ENCODE measurements around the gene INTS11. TPM values are rescaled to one million over a fixed set of nuclear protein-coding genes. Genes with fewer than 3 reads are reported as not detected.

The INTS11 gene
- total and polyA plus RNA-seq, 2 of the 8 experiments (the other 6 are each of a cell fraction or from before 2014, with no cell fraction given) = 113 to 243 TPM

DNA sequence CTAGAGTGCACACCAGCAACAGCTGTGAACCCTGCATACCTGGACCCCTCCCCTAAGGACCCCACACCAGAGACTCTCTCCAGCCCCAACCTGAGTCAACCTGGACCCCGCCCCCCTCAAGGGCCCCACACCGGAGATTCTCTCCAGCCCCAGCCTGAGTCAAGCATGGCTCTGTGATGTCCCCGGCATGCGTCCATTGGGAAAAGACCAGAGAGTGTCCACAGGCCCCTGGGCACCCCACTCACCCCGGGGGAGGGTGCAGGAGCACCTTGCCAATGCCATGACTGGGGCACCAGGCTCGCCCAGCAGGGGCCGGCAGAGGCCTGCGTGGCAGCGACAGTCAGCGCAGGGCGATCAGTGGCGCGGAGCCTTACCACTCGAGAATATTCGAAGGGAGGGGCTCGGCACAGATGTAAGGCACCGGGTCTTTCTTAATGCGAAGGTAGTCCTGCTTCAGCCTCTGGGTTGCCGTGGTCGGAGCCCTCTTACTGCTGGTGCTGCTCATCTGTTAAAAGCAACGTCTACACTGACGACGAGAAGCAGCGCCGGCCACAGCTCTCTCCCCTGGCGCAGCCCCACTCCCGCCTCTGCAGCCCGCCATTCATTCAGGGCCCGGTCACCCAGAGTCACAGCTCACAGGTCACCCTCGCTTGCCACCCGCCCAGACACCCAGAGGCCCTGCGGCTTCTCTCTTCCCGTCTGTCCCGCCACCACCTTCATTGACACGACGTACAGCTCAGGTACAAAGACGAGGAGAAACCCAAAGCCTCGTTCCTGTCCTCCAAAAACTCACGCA lies 56.8 kb downstream of the INTS11 start:
- H3K23me2 ChIP-seq (ENCODE audit: low read depth, low read length) = peaks cover 4% of the 10 kb centered on the region; the same call in 1 of the 2 replicates
- H2AFZ ChIP-seq (ENCODE audit: low read length) = no peak overlapping the region
- H3K9me3 ChIP-seq (ENCODE audit: insufficient read depth in 2 of 2, low read depth in 1 of 2, low read length in 1 of 2) = no peaks in the 10 kb centered on the region
- no peak overlapping the region for H2BK15ac ChIP-seq (ENCODE audit: low read length)
- no peak overlapping the region for H3K4ac ChIP-seq (replicated peaks; ENCODE audit: insufficient read length, low read depth, low read length)
- H3K4me1 ChIP-seq (replicated peaks in 1 of 4; ENCODE audit: control insufficient read depth in 3 of 4, insufficient read depth in 4 of 4, low read length in 3 of 4) = peaks cover 0 to 5% (median 5%) of the 10 kb centered on the region in 4 experiments; a peak in 5 of 7 replicates
- no peak overlapping the region for H2AK5ac ChIP-seq (ENCODE audit: low read depth, low read length)
- no peak overlapping the region for H2BK120ac ChIP-seq (replicated peaks; ENCODE audit: low read depth, low read length)
- H3K14ac ChIP-seq (ENCODE audit: insufficient read length) = no peak overlapping the region
- no peak overlapping the region for H3K56ac ChIP-seq (replicated peaks; ENCODE audit: insufficient read length, low read depth, low read length)
- H2BK12ac ChIP-seq (ENCODE audit: low read depth, low read length) = no peak overlapping the region
- H3K9ac ChIP-seq (replicated peaks in 1 of 4; ENCODE audit: extremely low read depth in 1 of 4, low read depth in 3 of 4, low read length in 3 of 4) = no peak overlapping the region
- no peak overlapping the region for H2BK20ac ChIP-seq (ENCODE audit: low read length)
- H3K23ac ChIP-seq (ENCODE audit: insufficient read length) = no peak overlapping the region
- peaks cover 11 to 26% (median 15%) of the 10 kb centered on the region in 4 experiments for H3K36me3 ChIP-seq (ENCODE audit: control insufficient read depth in 2 of 4, insufficient read depth in 4 of 4, low read length in 3 of 4)
- H3K4me3 ChIP-seq (ENCODE audit: extremely low read depth in 1 of 4, insufficient read depth in 2 of 4, low read depth in 3 of 4, low read length in 4 of 4) = no peak overlapping the region
- CTCF ChIA-PET (ENCODE audit: partially characterized antibody) = interaction anchor here (0.8 to 1.6 kb wide), 7 partner anchors 13 to 145 kb away, joined by 3 to 6 read pairs (median 4); no protein-coding TSS in a partner anchor
- no peak overlapping the region for H3K27ac ChIP-seq (ENCODE audit: low read depth, low read length)
- no peak overlapping the region for H2BK5ac ChIP-seq (ENCODE audit: low read depth, low read length)
- H3K4me2 ChIP-seq (ENCODE audit: insufficient read depth in 1 of 2, low read depth in 2 of 2, low read length in 2 of 2) = no peak overlapping the region
- H4K8ac ChIP-seq (ENCODE audit: extremely low read depth, insufficient read depth, low read length) = no peak overlapping the region
- no peak for FAIRE-seq
- H4K20me1 ChIP-seq (replicated peaks in 1 of 2; ENCODE audit: control insufficient read depth in 1 of 2, insufficient read depth in 2 of 2, low read length in 2 of 2) = peaks cover 16 to 41% of the 10 kb centered on the region in 2 experiments
- peaks cover 12 to 44% of the 10 kb centered on the region in 2 experiments; a peak in 3 of 4 replicates for H3K79me2 ChIP-seq (ENCODE audit: control insufficient read depth in 1 of 2, insufficient read depth in 2 of 2, low read length in 2 of 2)
- POLR2A ChIA-PET (ENCODE audit: partially characterized antibody) = interaction anchor here (0.7 to 0.9 kb wide), 2 partner anchors 11 to 14 kb away, joined by 3 read pairs; no protein-coding TSS in a partner anchor
- DNase-seq (ENCODE audit: low read depth in 1 of 2, low spot score in 2 of 2) = no peak
- H4K91ac ChIP-seq (replicated peaks; ENCODE audit: insufficient read length, low read length) = no peak overlapping the region
- no peaks in the 10 kb centered on the region for H3K27me3 ChIP-seq (replicated peaks in 1 of 4; ENCODE audit: control insufficient read depth in 3 of 4, extremely low read depth in 1 of 4, insufficient read depth in 3 of 4, low read length in 3 of 4)
- 96% methylated on average over 37 of the region's 39 CpGs; no CpG with 5 or more reads in 1 of the 2 experiments for WGBS, 2 experiments (ENCODE audit: extremely low coverage in 1 of 2, insufficient coverage in 1 of 2, insufficient read length in 1 of 2, insufficient replicate concordance in 2 of 2, low coverage in 1 of 2, low lambda C conversion rate in 2 of 2, missing lambda C conversion rate in 1 of 2)
- no peak overlapping the region for H3K18ac ChIP-seq (ENCODE audit: extremely low read depth, low read length)
- peaks cover 35% of the 10 kb centered on the region for H3K79me1 ChIP-seq (ENCODE audit: low read depth, low read length)
- no peak overlapping the region for H4K5ac ChIP-seq (ENCODE audit: insufficient read length, low read depth, low read length)
- no peak for TF ChIP-seq PHF8 (conservative IDR thresholded peaks at IDR 0.05; ENCODE audit: low read depth, low read length)
- no peak for TF ChIP-seq CHD2 (IDR thresholded peaks at IDR 0.05; ENCODE audit: low read length)
- no peak for TF ChIP-seq CEBPB (IDR thresholded peaks at IDR 0.05; ENCODE audit: low read depth, low read length)

All from H1 (cell line).